Measurements from ENCODE around the gene ATF6.

GRCh38 chr1:162006081-162006480, 240.0 kb downstream of the ATF6 start:
- TF ChIP-seq POLR2A (IDR thresholded peaks at IDR 0.05; ENCODE audit: borderline replicate concordance, extremely low read depth, insufficient read depth, insufficient read length) (no peak), RAD21 (IDR thresholded peaks at IDR 0.05; ENCODE audit: low read depth) (no peak), CTCF (IDR thresholded peaks at IDR 0.05 in 2 of 3, conservative IDR thresholded peaks at IDR 0.05 in 1 of 3; ENCODE audit: borderline replicate concordance in 1 of 3, insufficient read depth in 1 of 3, low read depth in 2 of 3, low read length in 2 of 3) (no peak), POLR2AphosphoS5 (IDR thresholded peaks at IDR 0.05; ENCODE audit: low read depth, low read length) (no peak), ZFX (IDR thresholded peaks at IDR 0.05) (no peak), JUND (IDR thresholded peaks at IDR 0.05) (no peak), CEBPB (IDR thresholded peaks at IDR 0.05; ENCODE audit: low read depth) (no peak), CBX3 (IDR thresholded peaks at IDR 0.05; ENCODE audit: low read depth) (no peak), EZH2 (IDR thresholded peaks at IDR 0.05) (no peak)

All from HCT116 (cell line).